Uterus (tissue), 4 donors: ENCODE results near the gene MSMB. TPM values are rescaled to one million over a fixed set of nuclear protein-coding genes. Genes with fewer than 3 reads are reported as not detected.

Experiments used
- DNase-seq, 2 donors: peaks; one replicate each; pipeline ENCODE4 v3.0.0-alpha.2; 2019 to 2020
- H3K27ac ChIP-seq, 2 donors: fragments of 200-600 bp; sonication (generic); 1 replicate in 1 of 2; 2 replicates in 1 of 2; pipeline ENCODE4 v1.5.1; 2016 to 2018
- H3K27me3 ChIP-seq, 2 donors: fragments of 200-600 bp; sonication (generic); one replicate each; pipeline ENCODE4 v1.5.1; 2018 to 2019; ENCODE audit warnings: control low read depth in 1 of 2
- H3K36me3 ChIP-seq, 2 donors: fragments of 200-600 bp; sonication (generic); one replicate each; pipeline ENCODE4 v1.5.1; 2019; ENCODE audit warnings: control low read depth in 1 of 2
- H3K4me1 ChIP-seq, 2 donors: fragments of 200-600 bp; sonication (generic); one replicate each; pipeline ENCODE4 v1.5.1; 2018 to 2019; ENCODE audit warnings: control low read depth in 1 of 2
- H3K4me3 ChIP-seq, 2 donors: fragments of 200-600 bp; sonication (generic); 1 replicate in 1 of 2; 2 replicates in 1 of 2; pipeline ENCODE4 v1.5.1; 2018 to 2019; ENCODE audit warnings: mild to moderate bottlenecking in 1 of 2
- H3K9me3 ChIP-seq, 2 donors: fragments of 200-600 bp; sonication (generic); one replicate each; pipeline ENCODE4 v1.5.1; 2019; ENCODE audit warnings: control low read depth in 1 of 2
- POLR2A ChIP-seq, 2 donors: fragments of 450-650 bp; IDR thresholded peaks; one replicate each; pipeline ENCODE4 v1.6.1; 2016; ENCODE audit warnings: antibody characterized with exemption in 2 of 2, mild to moderate bottlenecking in 1 of 2, moderate library complexity in 1 of 2
- intact Hi-C: fragments of 100-400 bp; cut with DNase I; formaldehyde crosslinking; loops from one replicate; pipeline ENCODE4 v1.15.1; 2023; ENCODE audit warnings: low total_unique reads
- total RNA-seq, 4 donors: library from RNA; depleted of rRNA in 3 of 4; stranded (reverse); fragments of >200 nt in 3 of 4; gene quantifications; one replicate each; pipeline versions ENCODE4 v1.1.0 to v1.2.4, GENCODE V29; 2014 to 2023
- TF ChIP-seq, protein P1 (sequence below), 4 experiments: fragments of 200-600 bp in 2 of 4; fragments of 450-650 bp in 2 of 4; sonication (generic) in 2 of 4; IDR thresholded peaks; one replicate each; pipeline ENCODE4 v1.5.1; 2016 to 2019; ENCODE audit warnings: antibody characterized with exemption in 4 of 4, mild to moderate bottlenecking in 2 of 4, moderate library complexity in 1 of 4
- donor health status: DM: yes; HTN: yes; CAD: no.

The MSMB gene
- total RNA-seq, 4 donors from 2014 or later = not detected

DNA sequence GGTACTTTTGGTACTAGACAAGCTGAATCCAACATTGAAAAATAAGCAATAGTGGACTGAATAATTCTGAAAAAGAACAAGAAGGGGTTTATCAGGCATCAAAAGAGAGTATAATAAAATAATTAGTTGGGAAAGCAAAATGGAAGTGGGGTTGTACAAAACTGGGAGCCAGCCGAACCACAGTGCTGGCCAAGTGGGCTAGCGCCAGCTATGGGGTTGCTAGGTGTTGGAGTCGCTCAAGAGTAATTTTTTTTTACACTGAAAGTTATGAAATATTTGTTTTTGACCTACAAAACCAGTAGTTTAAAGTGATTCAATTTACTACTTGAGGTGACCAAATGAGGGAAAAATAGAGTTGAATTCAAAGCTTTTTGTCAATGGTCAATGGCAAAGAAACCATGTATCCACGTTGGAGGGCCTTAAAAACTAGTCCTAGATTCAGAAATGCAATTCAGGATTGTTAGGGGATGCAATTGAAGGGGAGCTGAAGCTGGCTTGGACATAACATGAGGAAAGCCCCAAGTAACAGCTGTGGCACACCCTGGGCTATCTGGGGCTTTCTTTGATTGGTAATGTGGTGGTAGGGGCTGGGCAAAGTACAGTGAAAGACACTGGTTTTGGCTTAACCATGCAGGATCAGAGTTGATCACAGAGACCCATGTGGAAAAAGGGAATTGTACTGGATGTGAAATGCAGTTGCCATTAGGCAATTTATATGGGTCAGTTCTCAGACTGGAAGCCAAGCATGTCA, 28.3 kb upstream of the MSMB start:
- Histone ChIP-seq H3K4me1 (no peaks in the 10 kb centered on the region), H3K36me3 (no peaks in the 10 kb centered on the region), H3K9me3 (no peaks in the 10 kb centered on the region), H3K27ac (no peak overlapping the region), H3K4me3 (no peak overlapping the region), H3K27me3 (no peaks in the 10 kb centered on the region)
- DNase-seq = no peak
- intact Hi-C loops = no loop called here
- TF ChIP-seq, protein P1, sequence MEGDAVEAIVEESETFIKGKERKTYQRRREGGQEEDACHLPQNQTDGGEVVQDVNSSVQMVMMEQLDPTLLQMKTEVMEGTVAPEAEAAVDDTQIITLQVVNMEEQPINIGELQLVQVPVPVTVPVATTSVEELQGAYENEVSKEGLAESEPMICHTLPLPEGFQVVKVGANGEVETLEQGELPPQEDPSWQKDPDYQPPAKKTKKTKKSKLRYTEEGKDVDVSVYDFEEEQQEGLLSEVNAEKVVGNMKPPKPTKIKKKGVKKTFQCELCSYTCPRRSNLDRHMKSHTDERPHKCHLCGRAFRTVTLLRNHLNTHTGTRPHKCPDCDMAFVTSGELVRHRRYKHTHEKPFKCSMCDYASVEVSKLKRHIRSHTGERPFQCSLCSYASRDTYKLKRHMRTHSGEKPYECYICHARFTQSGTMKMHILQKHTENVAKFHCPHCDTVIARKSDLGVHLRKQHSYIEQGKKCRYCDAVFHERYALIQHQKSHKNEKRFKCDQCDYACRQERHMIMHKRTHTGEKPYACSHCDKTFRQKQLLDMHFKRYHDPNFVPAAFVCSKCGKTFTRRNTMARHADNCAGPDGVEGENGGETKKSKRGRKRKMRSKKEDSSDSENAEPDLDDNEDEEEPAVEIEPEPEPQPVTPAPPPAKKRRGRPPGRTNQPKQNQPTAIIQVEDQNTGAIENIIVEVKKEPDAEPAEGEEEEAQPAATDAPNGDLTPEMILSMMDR (IDR thresholded peaks at IDR 0.05) = no peak
- TF ChIP-seq POLR2A (IDR thresholded peaks at IDR 0.05) = no peak

DNA sequence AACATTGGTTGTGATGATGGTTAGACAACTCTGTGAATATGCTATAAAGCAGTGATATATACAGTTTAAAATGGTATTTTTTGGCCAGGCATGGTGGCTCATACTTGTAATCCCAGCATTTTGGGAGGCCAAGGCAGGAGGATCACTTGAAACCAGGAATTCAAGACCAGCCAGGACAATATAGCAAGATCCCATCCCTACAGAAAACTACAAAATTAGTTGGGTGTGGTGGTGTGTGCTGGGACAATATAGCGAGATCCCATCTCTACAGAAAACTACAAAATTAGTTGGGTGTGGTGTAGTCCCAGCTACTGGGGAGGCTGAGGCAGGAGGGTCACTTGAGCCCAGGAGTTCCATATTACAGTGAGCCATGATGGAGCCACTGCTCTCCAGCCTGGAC, 27.5 kb upstream of the MSMB start:
- TF ChIP-seq, protein P1 (IDR thresholded peaks at IDR 0.05) = no peak
- TF ChIP-seq POLR2A (IDR thresholded peaks at IDR 0.05) = no peak
- Histone ChIP-seq H3K27ac (no peak overlapping the region), H3K9me3 (no peaks in the 10 kb centered on the region), H3K4me1 (no peaks in the 10 kb centered on the region), H3K27me3 (no peaks in the 10 kb centered on the region), H3K4me3 (no peak overlapping the region), H3K36me3 (no peaks in the 10 kb centered on the region)
- intact Hi-C loops = no loop called here
- no peak for DNase-seq

DNA sequence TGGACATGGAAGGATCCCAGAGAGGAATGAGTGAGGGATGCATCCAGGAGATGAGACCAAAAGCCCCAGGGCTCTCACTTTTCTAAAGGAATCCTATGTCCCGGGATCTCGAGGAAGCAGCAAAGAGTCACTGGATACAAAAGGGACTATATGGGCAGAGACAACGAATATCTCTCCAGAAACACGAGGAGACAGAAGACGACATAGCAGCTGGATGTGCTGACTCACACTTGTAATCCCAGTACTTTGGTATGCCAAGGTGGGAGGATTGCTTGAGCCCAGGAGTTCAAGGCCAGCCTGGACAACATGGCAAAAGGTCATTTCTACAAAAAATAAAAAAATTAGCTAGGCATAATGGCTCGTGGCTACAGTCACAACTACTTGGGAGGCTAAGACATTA, 24.7 kb upstream of the MSMB start:
- intact Hi-C loops = no loop called here
- H3K4me1 ChIP-seq = no peaks in the 10 kb centered on the region
- no peaks in the 10 kb centered on the region for H3K27me3 ChIP-seq
- TF ChIP-seq POLR2A (IDR thresholded peaks at IDR 0.05) = no peak
- TF ChIP-seq, protein P1 (IDR thresholded peaks at IDR 0.05) = no peak
- H3K4me3 ChIP-seq = no peak overlapping the region
- no peaks in the 10 kb centered on the region for H3K9me3 ChIP-seq
- DNase-seq = no peak
- no peak overlapping the region for H3K27ac ChIP-seq
- H3K36me3 ChIP-seq = no peaks in the 10 kb centered on the region

DNA sequence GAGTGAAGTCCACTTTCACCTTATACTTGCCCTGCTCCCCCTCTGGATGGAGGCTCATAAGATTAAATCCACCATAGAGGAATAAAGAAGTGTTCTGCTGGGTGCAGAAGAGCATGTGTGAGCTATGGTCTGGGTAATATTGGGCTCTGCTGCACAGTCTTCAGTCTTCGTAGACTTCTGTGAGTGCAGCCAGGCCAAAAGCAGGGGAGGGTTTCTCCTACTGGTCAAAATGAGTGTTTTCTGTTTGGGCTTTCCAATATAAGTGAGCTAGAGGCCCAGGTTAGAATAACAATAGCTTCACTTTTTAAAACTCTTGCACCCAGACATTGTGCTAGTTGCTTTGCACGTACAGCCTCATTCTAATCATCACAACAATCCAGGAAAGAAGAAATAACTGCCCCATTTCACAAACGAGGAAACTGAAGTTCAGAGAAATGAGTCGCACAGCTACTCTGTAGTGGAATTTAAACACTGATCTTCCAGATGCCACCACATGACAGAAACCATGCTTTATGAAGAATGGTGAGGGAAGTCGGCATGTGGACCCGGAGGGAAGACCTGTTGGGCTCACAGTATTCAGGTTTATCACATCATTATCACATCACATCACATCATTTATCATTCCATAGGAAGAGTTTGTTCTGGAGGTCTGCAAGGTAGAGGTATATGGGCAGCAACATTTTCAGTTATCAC, 23.8 kb upstream of the MSMB start:
- no peaks in the 10 kb centered on the region for H3K36me3 ChIP-seq
- no peaks in the 10 kb centered on the region for H3K4me1 ChIP-seq
- H3K27ac ChIP-seq = no peak overlapping the region
- DNase-seq = no peak
- H3K4me3 ChIP-seq = no peak overlapping the region
- no peaks in the 10 kb centered on the region for H3K9me3 ChIP-seq
- TF ChIP-seq, protein P1 (IDR thresholded peaks at IDR 0.05) = no peak
- no peak for TF ChIP-seq POLR2A (IDR thresholded peaks at IDR 0.05)
- no peaks in the 10 kb centered on the region for H3K27me3 ChIP-seq
- intact Hi-C loops = no loop called here

DNA sequence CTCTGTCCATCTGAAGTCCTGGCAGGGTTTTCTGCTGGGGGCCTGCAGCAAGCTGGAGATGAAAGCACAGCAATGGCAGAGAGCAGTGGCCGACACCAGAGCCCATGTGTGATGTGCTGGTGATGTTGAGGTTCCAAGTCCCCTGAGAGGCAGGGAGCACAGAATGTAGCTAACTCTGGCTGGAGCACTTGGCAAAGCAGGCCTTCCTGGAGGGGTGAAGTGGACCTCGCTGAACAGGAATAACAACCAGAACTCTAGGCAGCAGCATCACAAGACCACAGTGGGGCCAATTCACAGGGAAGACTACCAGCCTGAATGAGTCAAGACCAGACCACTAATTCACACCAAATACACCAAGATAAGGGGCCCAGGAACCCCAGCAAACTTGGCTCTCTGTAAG, 22.8 kb upstream of the MSMB start:
- Histone ChIP-seq H3K9me3 (no peaks in the 10 kb centered on the region), H3K27me3 (no peaks in the 10 kb centered on the region), H3K36me3 (no peaks in the 10 kb centered on the region), H3K4me3 (no peak overlapping the region), H3K27ac (no peak overlapping the region), H3K4me1 (no peaks in the 10 kb centered on the region)
- intact Hi-C loops = no loop called here
- TF ChIP-seq, protein P1 (IDR thresholded peaks at IDR 0.05) = no peak
- TF ChIP-seq POLR2A (IDR thresholded peaks at IDR 0.05) = no peak
- DNase-seq = no peak
